Activated CD4-positive, alpha-beta T cell treated with anti-CD3 and anti-CD28 coated beads, Interleukin-2, amount 50 U/mL, for 16 hours (primary cell): ENCODE data around the gene TCF4.

ENCODE experiments used
- DNase-seq: peaks from one replicate; pipeline ENCODE4 v3.0.0-alpha.2; 2020

Gene TCF4

GRCh38 chr18:55247032-55247431, 341.0 kb downstream of the TCF4 start:
- no peak for DNase-seq

GRCh38 chr18:55246278-55246677, 341.7 kb downstream of the TCF4 start:
- peak; percentile 37 for DNase-seq

GRCh38 chr18:55245211-55245614, 342.8 kb downstream of the TCF4 start:
- no peak for DNase-seq

- DNase-seq = no peak
Measured at GRCh38 chr18:55244546-55244945, 343.4 kb downstream of the TCF4 start.

- DNase-seq = no peak
Measured at GRCh38 chr18:55243857-55244256, 344.1 kb downstream of the TCF4 start.

GRCh38 chr18:55243255-55243654, 344.7 kb downstream of the TCF4 start:
- DNase-seq = no peak

- no peak for DNase-seq
Measured at GRCh38 chr18:55240978-55241377, 347.0 kb downstream of the TCF4 start.

- no peak for DNase-seq
Measured at GRCh38 chr18:55239740-55240139, 348.3 kb downstream of the TCF4 start.

GRCh38 chr18:55237660-55238059, 350.3 kb downstream of the TCF4 start:
- DNase-seq = no peak

- DNase-seq = peak; percentile 16
Measured at GRCh38 chr18:55236150-55236931, 351.7 kb downstream of the TCF4 start.

- DNase-seq = no peak
Measured at GRCh38 chr18:55235094-55235461, 352.9 kb downstream of the TCF4 start.

- DNase-seq = peak; percentile 79
Measured at GRCh38 chr18:55234366-55235093, 353.5 kb downstream of the TCF4 start.

- DNase-seq = no peak
Measured at GRCh38 chr18:55233857-55234256, 354.1 kb downstream of the TCF4 start.

- no peak for DNase-seq
Measured at GRCh38 chr18:55232506-55232905, 355.5 kb downstream of the TCF4 start.

GRCh38 chr18:55229682-55230081, 358.3 kb downstream of the TCF4 start:
- no peak for DNase-seq

- DNase-seq = no peak
Measured at GRCh38 chr18:55228707-55229106, 359.3 kb downstream of the TCF4 start.

- DNase-seq = no peak
Measured at GRCh38 chr18:55228191-55228590, 359.8 kb downstream of the TCF4 start.

- DNase-seq = no peak
Measured at GRCh38 chr18:55227771-55228170, 360.2 kb downstream of the TCF4 start.

GRCh38 chr18:55226044-55226443, 361.9 kb downstream of the TCF4 start:
- no peak for DNase-seq

GRCh38 chr18:55224086-55224625, 363.8 kb downstream of the TCF4 start:
- DNase-seq = no peak

GRCh38 chr18:55221622-55222021, 366.4 kb downstream of the TCF4 start:
- no peak for DNase-seq

- DNase-seq = no peak
Measured at GRCh38 chr18:55220523-55220922, 367.5 kb downstream of the TCF4 start.

GRCh38 chr18:55219823-55220222, 368.2 kb downstream of the TCF4 start:
- no peak for DNase-seq

GRCh38 chr18:55219059-55219458, 368.9 kb downstream of the TCF4 start:
- no peak for DNase-seq
